ENCODE results near the gene MBD5. TPM values are rescaled to one million over a fixed set of nuclear protein-coding genes. Genes with fewer than 3 reads are reported as not detected.

MBD5 gene
- total RNA-seq, 4 donors from 2014 or later = 40.3 to 77.0 (median 50.4) TPM

- Histone ChIP-seq H3K36me3 (peaks cover 0 to 12% of the 10 kb centered on the region in 2 donors), H3K4me3 (no peak overlapping the region), H3K9me3 (no peaks in the 10 kb centered on the region), H3K27me3 (no peaks in the 10 kb centered on the region), H3K27ac (no peak overlapping the region), H3K4me1 (no peaks in the 10 kb centered on the region)
- ATAC-seq = no peak
- TF ChIP-seq POLR2A (IDR thresholded peaks at IDR 0.05) (no peak), EP300 (IDR thresholded peaks at IDR 0.05) (no peak), POLR2AphosphoS5 (IDR thresholded peaks at IDR 0.05) (no peak)
- TF ChIP-seq, protein P1, sequence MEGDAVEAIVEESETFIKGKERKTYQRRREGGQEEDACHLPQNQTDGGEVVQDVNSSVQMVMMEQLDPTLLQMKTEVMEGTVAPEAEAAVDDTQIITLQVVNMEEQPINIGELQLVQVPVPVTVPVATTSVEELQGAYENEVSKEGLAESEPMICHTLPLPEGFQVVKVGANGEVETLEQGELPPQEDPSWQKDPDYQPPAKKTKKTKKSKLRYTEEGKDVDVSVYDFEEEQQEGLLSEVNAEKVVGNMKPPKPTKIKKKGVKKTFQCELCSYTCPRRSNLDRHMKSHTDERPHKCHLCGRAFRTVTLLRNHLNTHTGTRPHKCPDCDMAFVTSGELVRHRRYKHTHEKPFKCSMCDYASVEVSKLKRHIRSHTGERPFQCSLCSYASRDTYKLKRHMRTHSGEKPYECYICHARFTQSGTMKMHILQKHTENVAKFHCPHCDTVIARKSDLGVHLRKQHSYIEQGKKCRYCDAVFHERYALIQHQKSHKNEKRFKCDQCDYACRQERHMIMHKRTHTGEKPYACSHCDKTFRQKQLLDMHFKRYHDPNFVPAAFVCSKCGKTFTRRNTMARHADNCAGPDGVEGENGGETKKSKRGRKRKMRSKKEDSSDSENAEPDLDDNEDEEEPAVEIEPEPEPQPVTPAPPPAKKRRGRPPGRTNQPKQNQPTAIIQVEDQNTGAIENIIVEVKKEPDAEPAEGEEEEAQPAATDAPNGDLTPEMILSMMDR (IDR thresholded peaks at IDR 0.05) = no peak
- 63 to 67% methylated on average over 3 of the region's 3 CpGs for WGBS, 2 donors (ENCODE audit: low coverage in 1 of 2)
These were observed 296.7 kb downstream of the MBD5 start for GRCh38 chr2:148317598-148317997.

- Histone ChIP-seq H3K4me1 (no peaks in the 10 kb centered on the region), H3K27me3 (no peaks in the 10 kb centered on the region), H3K4me3 (no peak overlapping the region), H3K27ac (no peak overlapping the region), H3K36me3 (peaks cover 0 to 22% of the 10 kb centered on the region in 2 donors), H3K9me3 (peaks cover 0 to 12% (median 0%) of the 10 kb centered on the region in 3 donors)
- TF ChIP-seq EP300 (IDR thresholded peaks at IDR 0.05) = no peak
- TF ChIP-seq POLR2AphosphoS5 (IDR thresholded peaks at IDR 0.05) = no peak
- no peak for TF ChIP-seq POLR2A (IDR thresholded peaks at IDR 0.05)
- TF ChIP-seq, protein P1 (IDR thresholded peaks at IDR 0.05) = no peak
- no peak for ATAC-seq
These were observed 317.6 kb downstream of the MBD5 start for GRCh38 chr2:148338541-148338940.

GRCh38 chr2:148342086-148342485 lies 321.2 kb downstream of the MBD5 start:
- Histone ChIP-seq H3K36me3 (peaks cover 0 to 17% of the 10 kb centered on the region in 2 donors), H3K27me3 (no peaks in the 10 kb centered on the region), H3K27ac (no peak overlapping the region), H3K4me1 (no peaks in the 10 kb centered on the region), H3K4me3 (no peak overlapping the region), H3K9me3 (peaks cover 0 to 14% (median 0%) of the 10 kb centered on the region in 3 donors)
- 92 to 96% methylated on average over 4 of the region's 4 CpGs for WGBS, 2 donors (ENCODE audit: low coverage in 1 of 2)
- ATAC-seq = no peak
- TF ChIP-seq, protein P1 (IDR thresholded peaks at IDR 0.05) = no peak
- TF ChIP-seq EP300 (IDR thresholded peaks at IDR 0.05) (no peak), POLR2AphosphoS5 (IDR thresholded peaks at IDR 0.05) (no peak), POLR2A (IDR thresholded peaks at IDR 0.05) (no peak)

DNA sequence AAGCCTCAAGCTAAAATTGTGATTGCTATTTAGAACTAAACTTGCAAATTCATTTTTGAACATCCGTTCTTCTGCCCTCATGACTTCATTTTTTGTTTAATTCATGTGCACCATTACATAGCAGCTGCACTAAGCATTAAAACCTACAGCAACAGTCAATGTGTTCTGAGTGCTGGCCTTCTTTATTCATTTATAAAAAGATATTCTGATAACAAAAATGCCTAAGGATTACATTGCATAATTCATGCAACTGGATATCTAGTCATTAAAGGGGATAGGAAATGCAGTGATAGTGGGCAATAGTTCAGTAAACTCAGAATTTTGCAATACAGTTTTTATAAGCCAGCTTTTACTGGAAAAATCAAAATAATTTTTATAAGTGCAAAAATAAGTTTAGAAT lies 329.3 kb downstream of the MBD5 start:
- no peaks in the 10 kb centered on the region for H3K4me1 ChIP-seq
- no peaks in the 10 kb centered on the region for H3K36me3 ChIP-seq
- H3K9me3 ChIP-seq = peaks cover 0 to 12% (median 0%) of the 10 kb centered on the region in 3 donors
- H3K27me3 ChIP-seq = no peaks in the 10 kb centered on the region
- no peak for TF ChIP-seq POLR2AphosphoS5 (IDR thresholded peaks at IDR 0.05)
- TF ChIP-seq, protein P1 (IDR thresholded peaks at IDR 0.05) = no peak
- no peak for TF ChIP-seq POLR2A (IDR thresholded peaks at IDR 0.05)
- no peak for TF ChIP-seq EP300 (IDR thresholded peaks at IDR 0.05)
- H3K4me3 ChIP-seq = no peak overlapping the region
- 75 to 83% methylated on average over 1 of the region's 1 CpG for WGBS, 2 donors (ENCODE audit: low coverage in 1 of 2)
- ATAC-seq = no peak
- no peak overlapping the region for H3K27ac ChIP-seq

- H3K27me3 ChIP-seq = no peaks in the 10 kb centered on the region
- TF ChIP-seq POLR2A (IDR thresholded peaks at IDR 0.05) (no peak), POLR2AphosphoS5 (IDR thresholded peaks at IDR 0.05) (no peak), EP300 (IDR thresholded peaks at IDR 0.05) (no peak)
- TF ChIP-seq, protein P1 (IDR thresholded peaks at IDR 0.05) = no peak
- no peaks in the 10 kb centered on the region for H3K36me3 ChIP-seq
- H3K27ac ChIP-seq = no peak overlapping the region
- peaks cover 0 to 16% (median 0%) of the 10 kb centered on the region in 3 donors for H3K9me3 ChIP-seq
- WGBS, 2 donors (ENCODE audit: low coverage in 1 of 2) = 56 to 62% methylated on average over 2 of the region's 2 CpGs
- ATAC-seq = no peak
- no peak overlapping the region for H3K4me3 ChIP-seq
- no peaks in the 10 kb centered on the region for H3K4me1 ChIP-seq
These were observed 330.7 kb downstream of the MBD5 start for GRCh38 chr2:148351437-148352143.
